ENCODE measurements around the gene ANKRD22. TPM values are rescaled to one million over a fixed set of nuclear protein-coding genes. Genes with fewer than 3 reads are reported as not detected.

Gene ANKRD22
- total and polyA plus RNA-seq, 2 of the 8 experiments (the other 6 are each of a cell fraction or from before 2014, with no cell fraction given): 0.68 TPM; not detected in 1

- no peak overlapping the region for H4K5ac ChIP-seq (ENCODE audit: insufficient read length, low read depth, low read length)
- no peak overlapping the region for H3K18ac ChIP-seq (ENCODE audit: extremely low read depth, low read length)
- H2BK15ac ChIP-seq (ENCODE audit: low read length): no peak overlapping the region
- no peak overlapping the region for H3K14ac ChIP-seq (ENCODE audit: insufficient read length)
- ChIA-PET CTCF (ENCODE audit: partially characterized antibody) (interaction anchor here (0.6 to 7.2 kb wide), 6 partner anchors 90 to 807 kb away, joined by 3 to 279 read pairs (median 4); no protein-coding TSS in a partner anchor), POLR2A (ENCODE audit: partially characterized antibody) (no interaction called here)
- no peak overlapping the region for H4K8ac ChIP-seq (ENCODE audit: extremely low read depth, insufficient read depth, low read length)
- FAIRE-seq: no peak
- H2AFZ ChIP-seq (ENCODE audit: low read length): peak overlapping the region; percentile 73; the same call in 1 of the 2 replicates
- H2BK12ac ChIP-seq (ENCODE audit: low read depth, low read length): no peak overlapping the region
- H4K20me1 ChIP-seq (replicated peaks in 1 of 2; ENCODE audit: control insufficient read depth in 1 of 2, insufficient read depth in 2 of 2, low read length in 2 of 2): no peaks in the 10 kb centered on the region
- H3K9me3 ChIP-seq (ENCODE audit: insufficient read depth in 2 of 2, low read depth in 1 of 2, low read length in 1 of 2): no peaks in the 10 kb centered on the region
- no peak overlapping the region for H4K91ac ChIP-seq (replicated peaks; ENCODE audit: insufficient read length, low read length)
- H3K4me1 ChIP-seq (replicated peaks in 1 of 4; ENCODE audit: control insufficient read depth in 3 of 4, insufficient read depth in 4 of 4, low read length in 3 of 4): no peaks in the 10 kb centered on the region
- no peaks in the 10 kb centered on the region for H3K79me2 ChIP-seq (ENCODE audit: control insufficient read depth in 1 of 2, insufficient read depth in 2 of 2, low read length in 2 of 2)
- H3K23me2 ChIP-seq (ENCODE audit: low read depth, low read length): no peaks in the 10 kb centered on the region
- H2BK20ac ChIP-seq (ENCODE audit: low read length): no peak overlapping the region
- no peak overlapping the region for H3K56ac ChIP-seq (replicated peaks; ENCODE audit: insufficient read length, low read depth, low read length)
- H3K27me3 ChIP-seq (replicated peaks in 1 of 4; ENCODE audit: control insufficient read depth in 3 of 4, extremely low read depth in 1 of 4, insufficient read depth in 3 of 4, low read length in 3 of 4): no peaks in the 10 kb centered on the region
- no peak overlapping the region for H3K9ac ChIP-seq (replicated peaks in 1 of 4; ENCODE audit: extremely low read depth in 1 of 4, low read depth in 3 of 4, low read length in 3 of 4)
- H3K23ac ChIP-seq (ENCODE audit: insufficient read length): no peak overlapping the region
- WGBS, 2 experiments (ENCODE audit: extremely low coverage in 1 of 2, insufficient coverage in 1 of 2, insufficient read length in 1 of 2, insufficient replicate concordance in 2 of 2, low coverage in 1 of 2, low lambda C conversion rate in 2 of 2, missing lambda C conversion rate in 1 of 2): 90% methylated on average over 5 of the region's 5 CpGs; no CpG with 5 or more reads in 1 of the 2 experiments
- H2BK120ac ChIP-seq (replicated peaks; ENCODE audit: low read depth, low read length): no peak overlapping the region
- H3K4me3 ChIP-seq (ENCODE audit: extremely low read depth in 1 of 4, insufficient read depth in 2 of 4, low read depth in 3 of 4, low read length in 4 of 4): no peak overlapping the region
- H3K36me3 ChIP-seq (ENCODE audit: control insufficient read depth in 2 of 4, insufficient read depth in 4 of 4, low read length in 3 of 4): no peaks in the 10 kb centered on the region
- H3K79me1 ChIP-seq (ENCODE audit: low read depth, low read length): no peaks in the 10 kb centered on the region
- no peak overlapping the region for H2BK5ac ChIP-seq (ENCODE audit: low read depth, low read length)
- no peak overlapping the region for H3K27ac ChIP-seq (ENCODE audit: low read depth, low read length)
- TF ChIP-seq CTBP2 (IDR thresholded peaks at IDR 0.05; ENCODE audit: borderline replicate concordance, insufficient read depth, insufficient read length, low read length) (no peak), GTF2F1 (IDR thresholded peaks at IDR 0.05; ENCODE audit: borderline replicate concordance, low read depth, low read length) (no peak), KDM1A (IDR thresholded peaks at IDR 0.05; ENCODE audit: borderline replicate concordance, low read length) (no peak), POLR2AphosphoS5 (IDR thresholded peaks at IDR 0.05; ENCODE audit: low read depth, low read length) (no peak), SRF (IDR thresholded peaks at IDR 0.05; ENCODE audit: low read depth, low read length) (no peak), RNF2 (IDR thresholded peaks at IDR 0.05; ENCODE audit: borderline replicate concordance, low read depth, low read length, missing control alignments, poor library complexity, severe bottlenecking) (no peak), KDM4A (IDR thresholded peaks at IDR 0.05; ENCODE audit: low read depth, low read length, severe bottlenecking) (no peak), RAD21 (IDR thresholded peaks at IDR 0.05 in 1 of 2, conservative IDR thresholded peaks at IDR 0.05 in 1 of 2; ENCODE audit: low read depth in 2 of 2, low read length in 2 of 2) (no peak), RFX5 (IDR thresholded peaks at IDR 0.05; ENCODE audit: borderline replicate concordance, low read depth, low read length) (no peak), SP1 (IDR thresholded peaks at IDR 0.05; ENCODE audit: low read depth, low read length) (no peak), SIN3A (conservative IDR thresholded peaks at IDR 0.05 in 1 of 2, IDR thresholded peaks at IDR 0.05 in 1 of 2; ENCODE audit: low read depth in 1 of 2, low read length in 2 of 2) (no peak), POLR2A (IDR thresholded peaks at IDR 0.05; ENCODE audit: control extremely low read depth in 1 of 2, low read depth in 2 of 2, low read length in 2 of 2) (no peak), E2F6 (IDR thresholded peaks at IDR 0.05) (no peak)
- no peak for DNase-seq (ENCODE audit: low read depth in 1 of 2, low spot score in 2 of 2)
- H3K4me2 ChIP-seq (ENCODE audit: insufficient read depth in 1 of 2, low read depth in 2 of 2, low read length in 2 of 2): no peak overlapping the region
- H3K4ac ChIP-seq (replicated peaks; ENCODE audit: insufficient read length, low read depth, low read length): no peak overlapping the region
- H2AK5ac ChIP-seq (ENCODE audit: low read depth, low read length): 0 out of 2 replicates have a peak overlapping the region, but pooled peaks have one; percentile 72
These were observed 10.8 kb downstream of the ANKRD22 start for GRCh38 chr10:88840881-88841280.
